Measurements from ENCODE around the gene XXYLT1. TPM values are rescaled to one million over a fixed set of nuclear protein-coding genes. Genes with fewer than 3 reads are reported as not detected.

Gene XXYLT1
- total and polyA plus RNA-seq, 2 of the 8 experiments (the other 6 are each of a cell fraction or from before 2014, with no cell fraction given), result 18.9 to 23.8 TPM

DNA sequence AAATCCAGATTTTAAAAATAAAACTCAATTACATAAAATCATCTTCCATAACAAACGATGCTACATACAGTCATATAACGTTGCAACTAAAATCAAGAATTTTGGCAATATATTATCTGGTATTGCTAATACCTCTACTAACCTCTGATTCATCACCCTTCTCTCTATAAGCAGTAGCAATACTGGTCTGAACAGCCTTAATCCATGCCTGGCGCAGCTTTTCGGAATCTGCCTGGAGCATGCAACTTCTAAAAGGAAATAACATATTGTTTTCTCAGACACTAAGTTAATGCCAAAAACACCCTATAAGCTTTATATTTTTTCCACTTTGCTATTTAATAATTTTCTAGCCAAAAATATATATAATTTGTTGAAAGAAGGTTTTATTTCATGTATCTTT lies 35.4 kb upstream of the XXYLT1 start:
- no peak overlapping the region for H2AFZ ChIP-seq (ENCODE audit: low read length)
- H3K27me3 ChIP-seq (replicated peaks in 1 of 4; ENCODE audit: control insufficient read depth in 3 of 4, extremely low read depth in 1 of 4, insufficient read depth in 3 of 4, low read length in 3 of 4), result peaks cover 0 to 1% (median 0%) of the 10 kb centered on the region in 4 experiments; a peak in 1 of 7 replicates
- no peak overlapping the region for H4K91ac ChIP-seq (replicated peaks; ENCODE audit: insufficient read length, low read length)
- FAIRE-seq (no peak), DNase-seq (ENCODE audit: low read depth in 1 of 2, low spot score in 2 of 2) (no peak)
- no peak overlapping the region for H3K14ac ChIP-seq (ENCODE audit: insufficient read length)
- H3K23me2 ChIP-seq (ENCODE audit: low read depth, low read length), result no peaks in the 10 kb centered on the region
- H3K18ac ChIP-seq (ENCODE audit: extremely low read depth, low read length), result no peak overlapping the region
- WGBS, 2 experiments (ENCODE audit: extremely low coverage in 1 of 2, insufficient coverage in 1 of 2, insufficient read length in 1 of 2, insufficient replicate concordance in 2 of 2, low coverage in 1 of 2, low lambda C conversion rate in 2 of 2, missing lambda C conversion rate in 1 of 2), result 95 to 100% methylated on average over 2 to 4 of the region's 4 CpGs
- no peaks in the 10 kb centered on the region for H3K79me1 ChIP-seq (ENCODE audit: low read depth, low read length)
- no peak overlapping the region for H2BK15ac ChIP-seq (ENCODE audit: low read length)
- CTCF ChIA-PET (ENCODE audit: partially characterized antibody), result no interaction called here
- no peaks in the 10 kb centered on the region for H4K20me1 ChIP-seq (replicated peaks in 1 of 2; ENCODE audit: control insufficient read depth in 1 of 2, insufficient read depth in 2 of 2, low read length in 2 of 2)
- H2BK20ac ChIP-seq (ENCODE audit: low read length), result no peak overlapping the region
- H3K4ac ChIP-seq (replicated peaks; ENCODE audit: insufficient read length, low read depth, low read length), result no peak overlapping the region
- no peak overlapping the region for H3K9ac ChIP-seq (replicated peaks in 1 of 4; ENCODE audit: extremely low read depth in 1 of 4, low read depth in 3 of 4, low read length in 3 of 4)
- no peak overlapping the region for H3K4me2 ChIP-seq (ENCODE audit: insufficient read depth in 1 of 2, low read depth in 2 of 2, low read length in 2 of 2)
- H3K4me1 ChIP-seq (replicated peaks in 1 of 4; ENCODE audit: control insufficient read depth in 3 of 4, insufficient read depth in 4 of 4, low read length in 3 of 4), result no peaks in the 10 kb centered on the region
- H2AK5ac ChIP-seq (ENCODE audit: low read depth, low read length), result no peak overlapping the region
- POLR2A ChIA-PET (ENCODE audit: partially characterized antibody), result no interaction called here
- peaks cover 0 to 3% (median 1%) of the 10 kb centered on the region in 4 experiments; a peak in 1 of 8 replicates for H3K36me3 ChIP-seq (ENCODE audit: control insufficient read depth in 2 of 4, insufficient read depth in 4 of 4, low read length in 3 of 4)
- H3K23ac ChIP-seq (ENCODE audit: insufficient read length), result no peak overlapping the region
- H3K27ac ChIP-seq (ENCODE audit: low read depth, low read length), result no peak overlapping the region
- H4K8ac ChIP-seq (ENCODE audit: extremely low read depth, insufficient read depth, low read length), result no peak overlapping the region
- no peaks in the 10 kb centered on the region for H3K79me2 ChIP-seq (ENCODE audit: control insufficient read depth in 1 of 2, insufficient read depth in 2 of 2, low read length in 2 of 2)
- H2BK5ac ChIP-seq (ENCODE audit: low read depth, low read length), result no peak overlapping the region
- H3K4me3 ChIP-seq (ENCODE audit: extremely low read depth in 1 of 4, insufficient read depth in 2 of 4, low read depth in 3 of 4, low read length in 4 of 4), result no peak overlapping the region
- H3K56ac ChIP-seq (replicated peaks; ENCODE audit: insufficient read length, low read depth, low read length), result no peak overlapping the region
- no peak overlapping the region for H4K5ac ChIP-seq (ENCODE audit: insufficient read length, low read depth, low read length)
- no peaks in the 10 kb centered on the region for H3K9me3 ChIP-seq (ENCODE audit: insufficient read depth in 2 of 2, low read depth in 1 of 2, low read length in 1 of 2)
- H2BK120ac ChIP-seq (replicated peaks; ENCODE audit: low read depth, low read length), result no peak overlapping the region
- H2BK12ac ChIP-seq (ENCODE audit: low read depth, low read length), result no peak overlapping the region
- TF ChIP-seq HDAC2 (IDR thresholded peaks at IDR 0.05; ENCODE audit: borderline replicate concordance in 1 of 2, low read depth in 2 of 2, low read length in 2 of 2) (no peak), TBP (IDR thresholded peaks at IDR 0.05; ENCODE audit: low read depth, low read length) (no peak), SIX5 (IDR thresholded peaks at IDR 0.05; ENCODE audit: low read depth, low read length) (no peak), ZNF274 (IDR thresholded peaks at IDR 0.05; ENCODE audit: borderline replicate concordance, extremely low read depth, low read length) (no peak), USF2 (IDR thresholded peaks at IDR 0.05; ENCODE audit: low read length) (no peak), ASH2L (IDR thresholded peaks at IDR 0.05; ENCODE audit: low read length) (no peak), POLR2A (IDR thresholded peaks at IDR 0.05; ENCODE audit: control extremely low read depth in 1 of 2, low read depth in 2 of 2, low read length in 2 of 2) (no peak), CHD2 (IDR thresholded peaks at IDR 0.05; ENCODE audit: low read length) (no peak), CHD1 (IDR thresholded peaks at IDR 0.05; ENCODE audit: low read depth, low read length) (no peak), MAX (IDR thresholded peaks at IDR 0.05) (no peak), KDM1A (IDR thresholded peaks at IDR 0.05; ENCODE audit: borderline replicate concordance, low read length) (no peak), RNF2 (IDR thresholded peaks at IDR 0.05; ENCODE audit: borderline replicate concordance, low read depth, low read length, missing control alignments, poor library complexity, severe bottlenecking) (no peak), KDM4A (IDR thresholded peaks at IDR 0.05; ENCODE audit: low read depth, low read length, severe bottlenecking) (no peak)
